T47D (cell line): ENCODE measurements around the gene PLEKHO1.
"Not testable (repeated sequence)": the region's sequence is repeated elsewhere in the genome, so short reads cannot be mapped to it uniquely, and the experiment has no call there.

Experiments
- DNase-seq, 2 experiments: peaks; one replicate each; pipeline versions ENCODE4 v3.0.0 to v3.0.0-alpha.2; 2011 to 2012; ENCODE audit warnings: low read depth in 1 of 2, low spot score in 1 of 2
- JUND ChIP-seq: IDR thresholded peaks from 2 replicates; pipeline ENCODE4 v1.6.1; 2012; ENCODE audit warnings: low read depth
- in situ Hi-C: cut with HindIII; loops from 2 replicates; pipeline ENCODE4 v1.10.0; 2016; ENCODE audit warnings: low sequenced_read_pairs, low pct_unique_long_range_greater_than_20kb

PLEKHO1 gene

GRCh38 chr1:150168960-150169601 lies 19.4 kb downstream of the PLEKHO1 start:
- peak; percentile 66 to 71 for DNase-seq
- no peak for TF ChIP-seq JUND
- in situ Hi-C loops, result no loop called here

- in situ Hi-C loops, result no loop called here
- TF ChIP-seq JUND, result no peak
- DNase-seq, result no peak
Observed at GRCh38 chr1:150171801-150172200, 22.1 kb downstream of the PLEKHO1 start.

- TF ChIP-seq JUND, result no peak
- DNase-seq, result no peak
- in situ Hi-C loops, result no loop called here
Observed at GRCh38 chr1:150173141-150173585, 23.4 kb downstream of the PLEKHO1 start.

- in situ Hi-C loops, result no loop called here
- no peak for TF ChIP-seq JUND
- DNase-seq, result no peak
Observed at GRCh38 chr1:150176593-150176992, 26.9 kb downstream of the PLEKHO1 start.

GRCh38 chr1:150178548-150178947 lies 28.8 kb downstream of the PLEKHO1 start:
- in situ Hi-C loops, result no loop called here
- no peak for TF ChIP-seq JUND
- no peak for DNase-seq

GRCh38 chr1:150179867-150180266 lies 30.2 kb downstream of the PLEKHO1 start:
- in situ Hi-C loops, result no loop called here
- no peak for DNase-seq

GRCh38 chr1:150180474-150180873 lies 30.8 kb downstream of the PLEKHO1 start:
- TF ChIP-seq JUND, result no peak
- in situ Hi-C loops, result no loop called here
- no peak for DNase-seq

More at GRCh38 chr1:150179867-150180266, 30.2 kb downstream of the PLEKHO1 start:
- no peak for TF ChIP-seq JUND

GRCh38 chr1:150182247-150182646 lies 32.5 kb downstream of the PLEKHO1 start:
- no peak for TF ChIP-seq JUND
- in situ Hi-C loops, result no loop called here
- DNase-seq, result no peak

GRCh38 chr1:150183061-150183460 lies 33.3 kb downstream of the PLEKHO1 start:
- DNase-seq, result no peak
- no peak for TF ChIP-seq JUND
- in situ Hi-C loops, result no loop called here

- DNase-seq, result no peak
- in situ Hi-C loops, result no loop called here
Observed at GRCh38 chr1:150185481-150185880, 35.8 kb downstream of the PLEKHO1 start.

GRCh38 chr1:150186438-150186788 lies 36.7 kb downstream of the PLEKHO1 start:
- in situ Hi-C loops, DNase-seq: not testable (repeated sequence)

More at GRCh38 chr1:150185481-150185880, 35.8 kb downstream of the PLEKHO1 start:
- no peak for TF ChIP-seq JUND

GRCh38 chr1:150186789-150187559 lies 37.3 kb downstream of the PLEKHO1 start:
- peak in 1 of 2 experiments; percentile 66 for DNase-seq
- TF ChIP-seq JUND, result no peak
- in situ Hi-C loops, result no loop called here

- in situ Hi-C loops, result no loop called here
- no peak for TF ChIP-seq JUND
- DNase-seq, result no peak
Observed at GRCh38 chr1:150187560-150187931, 37.8 kb downstream of the PLEKHO1 start.
